Vagina (tissue), 2 donors: ENCODE measurements around the gene ENTPD6.

ENCODE experiments used
- CTCF ChIP-seq, 3 experiments: fragments of 450-650 bp in 2 of 3; fragments of 200-600 bp in 1 of 3; sonication (generic) in 1 of 3; IDR thresholded peaks; one replicate each; pipeline ENCODE4 v1.5.1; 2017 to 2019; ENCODE audit warnings: antibody characterized with exemption in 3 of 3, mild to moderate bottlenecking in 2 of 3, moderate library complexity in 2 of 3
- POLR2A ChIP-seq, 2 donors: fragments of 450-650 bp; IDR thresholded peaks; one replicate each; pipeline ENCODE4 v1.6.1; 2017; ENCODE audit warnings: antibody characterized with exemption in 2 of 2, mild to moderate bottlenecking in 2 of 2, moderate library complexity in 2 of 2

GRCh38 chr20:25206548-25206947, 11.0 kb downstream of the ENTPD6 start:
- no peak for TF ChIP-seq CTCF (IDR thresholded peaks at IDR 0.05)
- TF ChIP-seq POLR2A (IDR thresholded peaks at IDR 0.05) = no peak
